ENCODE measurements around the gene DEF6. TPM values are rescaled to one million over a fixed set of nuclear protein-coding genes. Genes with fewer than 3 reads are reported as not detected.

The DEF6 gene
- total and polyA plus RNA-seq, 2 of the 13 experiments (the other 11 are each of a cell fraction or from before 2014, with no cell fraction given), result 5.2 to 10.0 TPM

- CTCF ChIA-PET (ENCODE audit: low intra/inter-chr PET ratio, low total read pairs), result no interaction called here
- Histone ChIP-seq H3K9ac (ENCODE audit: insufficient read depth, low read depth, low read length) (no peak overlapping the region), H4K20me1 (ENCODE audit: insufficient read depth, low read length) (no peaks in the 10 kb centered on the region), H3K4me2 (ENCODE audit: low read depth, low read length) (no peak overlapping the region), H3K36me3 (replicated peaks in 1 of 2; ENCODE audit: control insufficient read depth in 1 of 2, insufficient read depth in 2 of 2, low read length in 2 of 2) (no peaks in the 10 kb centered on the region), H3K27ac (ENCODE audit: extremely low read length, insufficient read depth, low read length) (no peak overlapping the region), H3K79me2 (ENCODE audit: insufficient read depth, low read length) (peaks cover 3% of the 10 kb centered on the region), H3K4me3 (replicated peaks in 1 of 3; ENCODE audit: insufficient read depth in 1 of 3, low read depth in 2 of 3, low read length in 3 of 3) (no peak overlapping the region), H2AFZ (ENCODE audit: low read length) (no peak overlapping the region), H3K4me1 (ENCODE audit: insufficient read depth, low read length) (peaks cover 40% of the 10 kb centered on the region), H3K27me3 (ENCODE audit: control insufficient read depth in 1 of 2, insufficient read depth in 2 of 2, low read length in 2 of 2) (no peaks in the 10 kb centered on the region; a peak in 1 of 5 replicates), H3K9me3 (ENCODE audit: low read length) (no peaks in the 10 kb centered on the region)
- no peak for DNase-seq (ENCODE audit: low spot score)
- ATAC-seq, result no peak
- in situ Hi-C loops (cut with HindIII; ENCODE audit: extremely low pct_ligation_motif_present, low pct_unique_long_range_greater_than_20kb) (no loop called here), intact Hi-C loops (cut with micrococcal nuclease; ENCODE audit: unreplicated experiment) (no loop called here)
- TF ChIP-seq ZNF574 (CRISPR knock-in tag; IDR thresholded peaks at IDR 0.05), result no peak
- TF ChIP-seq ZBTB21 (CRISPR knock-in tag; IDR thresholded peaks at IDR 0.05), result no peak
- no peak for TF ChIP-seq ZNF329 (CRISPR knock-in tag; IDR thresholded peaks at IDR 0.05; ENCODE audit: low read depth)
- TF ChIP-seq ZNF598 (CRISPR knock-in tag; IDR thresholded peaks at IDR 0.05; ENCODE audit: borderline replicate concordance), result no peak
- TF ChIP-seq TBL1XR1 (IDR thresholded peaks at IDR 0.05; ENCODE audit: borderline replicate concordance, low read length, partially characterized antibody), result no peak
- no peak for TF ChIP-seq DDIT3 (CRISPR knock-in tag; IDR thresholded peaks at IDR 0.05)
- no peak for TF ChIP-seq ZFP82 (CRISPR knock-in tag; IDR thresholded peaks at IDR 0.05; ENCODE audit: borderline replicate concordance)
- BruUV-seq (replicated peaks), result no TSS peak
- POLR2A ChIA-PET, result no interaction called here
- no peak for FAIRE-seq
Observed at GRCh38 chr6:35264550-35265274, 32.9 kb upstream of the DEF6 start.

All from HepG2 (cell line).